Right lobe of liver (tissue), 6 donors: ENCODE results near the gene TOR1B. TPM values are rescaled to one million over a fixed set of nuclear protein-coding genes. Genes with fewer than 3 reads are reported as not detected.
A peak's percentile ranks its signal among the peaks of the same experiment; 100 is the strongest.

Source experiments
- ATAC-seq, 4 donors: fragments of 200-7000 bp; cut with Tn5 transposase; one replicate each; pipeline ENCODE4 v1.9.1; 2020; ENCODE audit warnings: mild to moderate bottlenecking in 4 of 4, moderate library complexity in 4 of 4
- DNase-seq, 3 donors: peaks; one replicate each; pipeline ENCODE4 v3.0.0-alpha.2; 2020
- H3K27ac ChIP-seq, 3 donors: fragments of 200-600 bp; one replicate each; pipeline ENCODE4 v1.8.0; 2022
- H3K27me3 ChIP-seq, 2 donors: fragments of 200-600 bp; one replicate each; pipeline ENCODE4 v1.8.0; 2022
- H3K36me3 ChIP-seq, 4 donors: fragments of 200-600 bp; sonication (generic) in 1 of 4; one replicate each; pipeline versions ENCODE4 v1.5.1 to v1.8.0; 2017 to 2022; ENCODE audit warnings: control low read depth in 1 of 4
- H3K4me1 ChIP-seq, 4 donors: fragments of 200-600 bp; sonication (generic) in 1 of 4; one replicate each; pipeline versions ENCODE4 v1.5.1 to v1.8.0; 2017 to 2022; ENCODE audit warnings: control low read depth in 1 of 4
- H3K4me3 ChIP-seq, 3 donors: fragments of 200-600 bp; one replicate each; pipeline ENCODE4 v1.8.0; 2022
- H3K9me3 ChIP-seq, 4 donors: fragments of 200-600 bp; sonication (generic) in 1 of 4; one replicate each; pipeline versions ENCODE4 v1.5.1 to v1.8.0; 2017 to 2022; ENCODE audit warnings: control low read depth in 1 of 4
- CTCF ChIP-seq, 4 donors: fragments of 200-600 bp in 3 of 4; fragments of 450-650 bp in 1 of 4; IDR thresholded peaks; one replicate each; pipeline versions ENCODE4 v1.5.1 to v1.8.0; 2016 to 2022; ENCODE audit warnings: antibody characterized with exemption in 4 of 4, mild to moderate bottlenecking in 2 of 4
- POLR2A ChIP-seq: fragments of 450-650 bp; IDR thresholded peaks from one replicate; pipeline ENCODE4 v1.6.1; 2017; ENCODE audit warnings: antibody characterized with exemption, mild to moderate bottlenecking
- WGBS: methylation state at CpG from one replicate; pipeline ENCODE4 v1.1.6; 2018; ENCODE audit warnings: low coverage, low lambda C conversion rate; ENCODE audit not compliant: insufficient coverage; ENCODE audit errors: missing lambda C conversion rate; 5-methylcytosine and 5-hydroxymethylcytosine counted together
- intact Hi-C, 2 donors: fragments of 100-400 bp; cut with DNase I; formaldehyde crosslinking; loops; one replicate each; pipeline versions ENCODE4 v1.11.2 to v1.14.1; 2022
- total RNA-seq, 6 experiments: library from RNA; depleted of rRNA in 2 of 6; stranded (reverse); fragments of >200 nt in 2 of 6; fragmentation: NEBNext Ultra II Directional in 3 of 6; extraction: Animal tissue kit (Norgen Biotek cat#: 25700) in 3 of 6; gene quantifications; one replicate each; pipeline versions ENCODE4 v1.1.0 to v1.2.4, GENCODE V29; 2016 to 2023
- donor health status: DM: no; HTN: yes; CAD: no.
- donor health status: DM: no; HTN: no; CAD: no.
- donor health status: DM: no; HTN: no; CAD: no.
- donor health status: DM: no; HTN: yes; CAD: no.
- donor health status: DM: no; HTN: yes; CAD: no.

The TOR1B gene
- total RNA-seq, 6 experiments from 2014 or later: 16.1 to 30.7 (median 18.9) TPM

- DNase-seq: no peak
- Histone ChIP-seq H3K27me3 (no peaks in the 10 kb centered on the region), H3K36me3 (peaks cover 0 to 31% (median 3%) of the 10 kb centered on the region in 4 donors), H3K9me3 (no peaks in the 10 kb centered on the region), H3K27ac (no peak overlapping the region), H3K4me1 (peaks cover 0 to 19% (median 6%) of the 10 kb centered on the region in 4 donors), H3K4me3 (no peak overlapping the region)
- peak in 1 of 4 donors; percentile 12 for ATAC-seq
- WGBS: 84% methylated on average over 6 of the region's 17 CpGs
- TF ChIP-seq CTCF (IDR thresholded peaks at IDR 0.05): no peak
- TF ChIP-seq POLR2A: no peak
- intact Hi-C loops: no loop called here
These were observed 11.6 kb downstream of the TOR1B start for GRCh38 chr9:129814432-129815223.

- H3K27ac ChIP-seq: no peak overlapping the region
- TF ChIP-seq CTCF (IDR thresholded peaks at IDR 0.05) (no peak), POLR2A (no peak)
- no peaks in the 10 kb centered on the region for H3K27me3 ChIP-seq
- no peaks in the 10 kb centered on the region for H3K9me3 ChIP-seq
- H3K36me3 ChIP-seq: peaks cover 0 to 31% (median 4%) of the 10 kb centered on the region in 4 donors
- DNase-seq (no peak), ATAC-seq (no peak)
- no peak overlapping the region for H3K4me3 ChIP-seq
- 75% methylated on average over 2 of the region's 11 CpGs for WGBS
- intact Hi-C loops: no loop called here
- peaks cover 0 to 19% (median 6%) of the 10 kb centered on the region in 4 donors for H3K4me1 ChIP-seq
These were observed 12.3 kb downstream of the TOR1B start for GRCh38 chr9:129815278-129815677.

GRCh38 chr9:129816501-129817435, 13.8 kb downstream of the TOR1B start:
- 76% methylated on average over 3 of the region's 14 CpGs for WGBS
- Histone ChIP-seq H3K27ac (no peak overlapping the region), H3K36me3 (peaks cover 3 to 45% (median 12%) of the 10 kb centered on the region in 4 donors), H3K27me3 (no peaks in the 10 kb centered on the region), H3K4me1 (peaks cover 0 to 13% (median under 1%) of the 10 kb centered on the region in 4 donors), H3K9me3 (no peaks in the 10 kb centered on the region), H3K4me3 (no peak overlapping the region)
- ATAC-seq (peak in 1 of 4 donors; percentile 6), DNase-seq (no peak)
- intact Hi-C loops: no loop called here
- TF ChIP-seq CTCF (IDR thresholded peaks at IDR 0.05): no peak
- no peak for TF ChIP-seq POLR2A

- intact Hi-C loops: no loop called here
- 7% methylated on average over 9 of the region's 26 CpGs for WGBS
- Histone ChIP-seq H3K27ac (no peak overlapping the region), H3K4me1 (peaks cover 0 to 5% (median 2%) of the 10 kb centered on the region in 4 donors), H3K9me3 (no peaks in the 10 kb centered on the region), H3K36me3 (peaks cover 0 to 50% (median 14%) of the 10 kb centered on the region in 4 donors), H3K4me3 (peak overlapping the region; percentile 68 to 99 (median 86)), H3K27me3 (no peaks in the 10 kb centered on the region)
- no peak for TF ChIP-seq POLR2A
- no peak for TF ChIP-seq CTCF (IDR thresholded peaks at IDR 0.05)
- peak; percentile 30 to 41 (median 35) for ATAC-seq
- DNase-seq: peak in 2 of 3 donors; percentile 41 to 55
These were observed 20.0 kb downstream of the TOR1B start for GRCh38 chr9:129822898-129823541.
